ENCODE data around the gene TEX38.

DNA sequence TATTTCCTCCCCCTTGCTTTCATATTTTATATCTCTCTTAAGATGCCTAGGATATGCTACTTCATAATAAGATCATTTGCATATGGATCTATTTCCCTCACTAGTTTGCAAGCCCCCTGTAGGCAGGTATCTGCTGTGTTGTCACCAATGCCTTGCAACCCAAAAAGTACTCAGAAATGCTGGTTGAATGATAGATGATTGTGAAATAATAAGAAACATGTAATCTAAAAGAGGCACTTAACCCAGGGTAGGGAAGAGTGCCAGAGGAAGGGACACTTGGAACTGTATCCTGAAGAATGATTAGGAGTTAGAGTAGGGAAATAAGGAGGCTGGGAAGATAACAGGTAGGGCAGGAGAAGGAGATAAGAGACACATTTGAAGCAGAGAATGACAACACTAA lies 15.8 kb upstream of the TEX38 start:
- TF ChIP-seq, protein P1, sequence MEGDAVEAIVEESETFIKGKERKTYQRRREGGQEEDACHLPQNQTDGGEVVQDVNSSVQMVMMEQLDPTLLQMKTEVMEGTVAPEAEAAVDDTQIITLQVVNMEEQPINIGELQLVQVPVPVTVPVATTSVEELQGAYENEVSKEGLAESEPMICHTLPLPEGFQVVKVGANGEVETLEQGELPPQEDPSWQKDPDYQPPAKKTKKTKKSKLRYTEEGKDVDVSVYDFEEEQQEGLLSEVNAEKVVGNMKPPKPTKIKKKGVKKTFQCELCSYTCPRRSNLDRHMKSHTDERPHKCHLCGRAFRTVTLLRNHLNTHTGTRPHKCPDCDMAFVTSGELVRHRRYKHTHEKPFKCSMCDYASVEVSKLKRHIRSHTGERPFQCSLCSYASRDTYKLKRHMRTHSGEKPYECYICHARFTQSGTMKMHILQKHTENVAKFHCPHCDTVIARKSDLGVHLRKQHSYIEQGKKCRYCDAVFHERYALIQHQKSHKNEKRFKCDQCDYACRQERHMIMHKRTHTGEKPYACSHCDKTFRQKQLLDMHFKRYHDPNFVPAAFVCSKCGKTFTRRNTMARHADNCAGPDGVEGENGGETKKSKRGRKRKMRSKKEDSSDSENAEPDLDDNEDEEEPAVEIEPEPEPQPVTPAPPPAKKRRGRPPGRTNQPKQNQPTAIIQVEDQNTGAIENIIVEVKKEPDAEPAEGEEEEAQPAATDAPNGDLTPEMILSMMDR (IDR thresholded peaks at IDR 0.05): no peak
- TF ChIP-seq KDM1A (IDR thresholded peaks at IDR 0.05; ENCODE audit: low read depth) (no peak), POLR2A (IDR thresholded peaks at IDR 0.05; ENCODE audit: low read length) (no peak)
- TF ChIP-seq, protein P2, sequence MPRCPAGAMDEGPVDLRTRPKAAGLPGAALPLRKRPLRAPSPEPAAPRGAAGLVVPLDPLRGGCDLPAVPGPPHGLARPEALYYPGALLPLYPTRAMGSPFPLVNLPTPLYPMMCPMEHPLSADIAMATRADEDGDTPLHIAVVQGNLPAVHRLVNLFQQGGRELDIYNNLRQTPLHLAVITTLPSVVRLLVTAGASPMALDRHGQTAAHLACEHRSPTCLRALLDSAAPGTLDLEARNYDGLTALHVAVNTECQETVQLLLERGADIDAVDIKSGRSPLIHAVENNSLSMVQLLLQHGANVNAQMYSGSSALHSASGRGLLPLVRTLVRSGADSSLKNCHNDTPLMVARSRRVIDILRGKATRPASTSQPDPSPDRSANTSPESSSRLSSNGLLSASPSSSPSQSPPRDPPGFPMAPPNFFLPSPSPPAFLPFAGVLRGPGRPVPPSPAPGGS (IDR thresholded peaks at IDR 0.05): no peak

All from A549 (cell line).